Heart left ventricle (tissue), 13 donors: ENCODE data around the gene AGBL3.

ENCODE experiments used
- POLR2A ChIP-seq, 2 donors: fragments of 450-650 bp; IDR thresholded peaks; one replicate each; pipeline ENCODE4 v1.6.1; 2017; ENCODE audit warnings: antibody characterized with exemption in 2 of 2, mild to moderate bottlenecking in 2 of 2, moderate library complexity in 2 of 2
- TF ChIP-seq, protein P1 (sequence below), 12 donors: fragments of 200-600 bp; sonication (generic) in 4 of 12; IDR thresholded peaks; one replicate each; pipeline versions ENCODE4 v1.5.0 to v1.8.0; 2018 to 2022; ENCODE audit warnings: antibody characterized with exemption in 12 of 12, mild to moderate bottlenecking in 5 of 12
- donor health status: ischemic (EF 13 %, LVEDD 7.1; RV severe dilation, severe dysfunction).
- donor health status: DM: no; HTN: yes; CAD: no.
- donor health status: DM: no; HTN: no; CAD: no.
- donor health status: ischemic (EF 25% LVEDD 6.9; RV normal size, moderate dysfunction).
- donor health status: ischemic (EF 25% LVEDD 5.7; RV mildly dilated, moderate dysfunction).
- donor health status: ischemic (EF 35%, LVEDD 5.7; RV mildly dilated, moderate dysfunction).
- donor health status: nonischemic (EF 11% LVEDD 7.7; RV severe dilation, severe dysfunction).
- donor health status: DM: yes; HTN: yes; CAD: no.
- donor health status: PGD.
- donor health status: ischemic (EF 29% LVEDD 5.4; RV normal size, mild dysfunction).
- donor health status: nonischemic (EF 23%, LVEDD 6.1; RV moderate dilation, normal function).

DNA sequence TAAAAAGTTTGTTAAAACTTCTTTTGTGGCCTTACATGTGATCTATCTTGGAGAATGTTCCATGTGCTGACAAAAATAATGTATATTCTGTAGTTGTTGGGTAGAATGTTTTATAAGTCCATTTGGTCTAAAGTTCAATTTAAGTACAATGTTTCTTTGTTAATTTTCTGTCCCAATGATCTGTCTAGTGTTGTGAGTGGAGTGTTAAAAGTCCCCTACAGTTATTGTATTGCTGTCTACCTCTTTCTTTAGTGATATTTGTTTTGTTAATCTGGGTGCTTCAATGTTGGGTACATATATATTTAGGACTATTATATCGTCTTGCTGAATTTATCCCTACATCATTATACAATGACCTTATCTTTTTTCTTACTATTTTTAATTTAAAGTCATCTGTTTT lies 168.4 kb downstream of the AGBL3 start:
- TF ChIP-seq, protein P1, sequence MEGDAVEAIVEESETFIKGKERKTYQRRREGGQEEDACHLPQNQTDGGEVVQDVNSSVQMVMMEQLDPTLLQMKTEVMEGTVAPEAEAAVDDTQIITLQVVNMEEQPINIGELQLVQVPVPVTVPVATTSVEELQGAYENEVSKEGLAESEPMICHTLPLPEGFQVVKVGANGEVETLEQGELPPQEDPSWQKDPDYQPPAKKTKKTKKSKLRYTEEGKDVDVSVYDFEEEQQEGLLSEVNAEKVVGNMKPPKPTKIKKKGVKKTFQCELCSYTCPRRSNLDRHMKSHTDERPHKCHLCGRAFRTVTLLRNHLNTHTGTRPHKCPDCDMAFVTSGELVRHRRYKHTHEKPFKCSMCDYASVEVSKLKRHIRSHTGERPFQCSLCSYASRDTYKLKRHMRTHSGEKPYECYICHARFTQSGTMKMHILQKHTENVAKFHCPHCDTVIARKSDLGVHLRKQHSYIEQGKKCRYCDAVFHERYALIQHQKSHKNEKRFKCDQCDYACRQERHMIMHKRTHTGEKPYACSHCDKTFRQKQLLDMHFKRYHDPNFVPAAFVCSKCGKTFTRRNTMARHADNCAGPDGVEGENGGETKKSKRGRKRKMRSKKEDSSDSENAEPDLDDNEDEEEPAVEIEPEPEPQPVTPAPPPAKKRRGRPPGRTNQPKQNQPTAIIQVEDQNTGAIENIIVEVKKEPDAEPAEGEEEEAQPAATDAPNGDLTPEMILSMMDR (IDR thresholded peaks at IDR 0.05), result no peak
- TF ChIP-seq POLR2A (IDR thresholded peaks at IDR 0.05), result no peak
